ENCODE measurements around the gene DEPDC5.

Gene DEPDC5

GRCh38 chr22:31896472-31896871, 142.7 kb downstream of the DEPDC5 start:
- no peak for DNase-seq (ENCODE audit: low read depth)

- no peak for DNase-seq (ENCODE audit: low read depth)
Measured at GRCh38 chr22:31897842-31898805, 144.3 kb downstream of the DEPDC5 start.

GRCh38 chr22:31898926-31899325, 145.1 kb downstream of the DEPDC5 start:
- DNase-seq (ENCODE audit: low read depth), result no peak

- DNase-seq (ENCODE audit: low read depth), result no peak
Measured at GRCh38 chr22:31899669-31900068, 145.8 kb downstream of the DEPDC5 start.

- DNase-seq (ENCODE audit: low read depth), result no peak
Measured at GRCh38 chr22:31901388-31902137, 147.7 kb downstream of the DEPDC5 start.

GRCh38 chr22:31904651-31905050, 150.8 kb downstream of the DEPDC5 start:
- no peak for DNase-seq (ENCODE audit: low read depth)

- no peak for DNase-seq (ENCODE audit: low read depth)
Measured at GRCh38 chr22:31905356-31905755, 151.5 kb downstream of the DEPDC5 start.

- DNase-seq (ENCODE audit: low read depth), result no peak
Measured at GRCh38 chr22:31906086-31906485, 152.3 kb downstream of the DEPDC5 start.

- DNase-seq (ENCODE audit: low read depth), result no peak
Measured at GRCh38 chr22:31906569-31906968, 152.8 kb downstream of the DEPDC5 start.

- no peak for DNase-seq (ENCODE audit: low read depth)
Measured at GRCh38 chr22:31909977-31910376, 156.2 kb downstream of the DEPDC5 start.

GRCh38 chr22:31911565-31912406, 158.0 kb downstream of the DEPDC5 start:
- no peak for DNase-seq (ENCODE audit: low read depth)

GRCh38 chr22:31912407-31912743, 158.6 kb downstream of the DEPDC5 start:
- no peak for DNase-seq (ENCODE audit: low read depth)

GRCh38 chr22:31915586-31915985, 161.8 kb downstream of the DEPDC5 start:
- DNase-seq (ENCODE audit: low read depth), result no peak

- no peak for DNase-seq (ENCODE audit: low read depth)
Measured at GRCh38 chr22:31917227-31917921, 163.6 kb downstream of the DEPDC5 start.

- DNase-seq (ENCODE audit: low read depth), result no peak
Measured at GRCh38 chr22:31919730-31920129, 165.9 kb downstream of the DEPDC5 start.

GRCh38 chr22:31920306-31920705, 166.5 kb downstream of the DEPDC5 start:
- DNase-seq (ENCODE audit: low read depth), result no peak

GRCh38 chr22:31921106-31921505, 167.3 kb downstream of the DEPDC5 start:
- DNase-seq (ENCODE audit: low read depth), result no peak

GRCh38 chr22:31922534-31922933, 168.7 kb downstream of the DEPDC5 start:
- DNase-seq (ENCODE audit: low read depth), result no peak

- no peak for DNase-seq (ENCODE audit: low read depth)
Measured at GRCh38 chr22:31923136-31923535, 169.3 kb downstream of the DEPDC5 start.

GRCh38 chr22:31923747-31924146, 169.9 kb downstream of the DEPDC5 start:
- DNase-seq (ENCODE audit: low read depth), result no peak

GRCh38 chr22:31925056-31925455, 171.2 kb downstream of the DEPDC5 start:
- no peak for DNase-seq (ENCODE audit: low read depth)

GRCh38 chr22:31926024-31926423, 172.2 kb downstream of the DEPDC5 start:
- no peak for DNase-seq (ENCODE audit: low read depth)
